Upper lobe of left lung (tissue), 6 donors: ENCODE results near the gene DCDC2C. TPM values are rescaled to one million over a fixed set of nuclear protein-coding genes. Genes with fewer than 3 reads are reported as not detected.
"Not testable (repeated sequence)": the region's sequence is repeated elsewhere in the genome, so short reads cannot be mapped to it uniquely, and the experiment has no call there.

Source experiments
- ATAC-seq, 2 donors: fragments of 200-7000 bp; cut with Tn5 transposase; one replicate each; pipeline ENCODE4 v1.9.1; 2022; ENCODE audit warnings: mild to moderate bottlenecking in 2 of 2, moderate library complexity in 2 of 2; ENCODE audit not compliant: low FRiP score in 2 of 2
- DNase-seq, 2 donors: peaks; one replicate each; pipeline ENCODE4 v3.0.0-alpha.2; 2019 to 2020
- H3K27ac ChIP-seq, 4 donors: fragments of 200-600 bp; sonication (generic); one replicate each; pipeline ENCODE4 v1.5.1; 2016 to 2019
- H3K27me3 ChIP-seq, 4 donors: fragments of 200-600 bp; sonication (generic); one replicate each; pipeline ENCODE4 v1.5.1; 2017 to 2019
- H3K36me3 ChIP-seq, 4 donors: fragments of 200-600 bp; sonication (generic); one replicate each; pipeline ENCODE4 v1.5.1; 2016 to 2019
- H3K4me1 ChIP-seq, 4 donors: fragments of 200-600 bp; sonication (generic); one replicate each; pipeline ENCODE4 v1.5.1; 2018 to 2019
- H3K4me3 ChIP-seq, 4 donors: fragments of 200-600 bp; sonication (generic); one replicate each; pipeline ENCODE4 v1.5.1; 2017 to 2019; ENCODE audit warnings: mild to moderate bottlenecking in 2 of 4, moderate library complexity in 1 of 4
- H3K9me3 ChIP-seq, 4 donors: fragments of 200-600 bp; sonication (generic); one replicate each; pipeline ENCODE4 v1.5.1; 2018 to 2019
- CTCF ChIP-seq, 6 experiments: fragments of 450-650 bp in 4 of 6; fragments of 200-600 bp in 2 of 6; sonication (generic) in 2 of 6; IDR thresholded peaks; one replicate each; pipeline ENCODE4 v1.5.1; 2016 to 2019; ENCODE audit warnings: antibody characterized with exemption in 6 of 6
- EP300 ChIP-seq, 4 donors: sonication (generic); formaldehyde crosslinking; IDR thresholded peaks; one replicate each; pipeline ENCODE4 v1.5.1; 2017; ENCODE audit warnings: antibody characterized with exemption in 4 of 4, control low read depth in 2 of 4
- POLR2A ChIP-seq, 4 donors: fragments of 450-650 bp; IDR thresholded peaks; one replicate each; pipeline ENCODE4 v1.5.1; 2016 to 2017; ENCODE audit warnings: antibody characterized with exemption in 4 of 4, mild to moderate bottlenecking in 2 of 4
- POLR2AphosphoS5 ChIP-seq, 2 donors: sonication (generic); formaldehyde crosslinking; IDR thresholded peaks; one replicate each; pipeline ENCODE4 v1.5.1; 2017; ENCODE audit warnings: antibody characterized with exemption in 2 of 2
- WGBS, 2 donors: methylation state at CpG; one replicate each; pipeline ENCODE4 v1.1.5; 2017 to 2018; 5-methylcytosine and 5-hydroxymethylcytosine counted together
- total RNA-seq, 6 donors: library from RNA; depleted of rRNA in 4 of 6; stranded (reverse); fragments of >200 nt in 4 of 6; gene quantifications; one replicate each; pipeline versions ENCODE4 v1.1.0 to v1.2.1, GENCODE V29; 2016 to 2021
- donor health status: DM: no; HTN: no; CAD: no; lungs with moderate emphysema.
- donor health status: DM: no; HTN: yes; CAD: no; lungs with severe emphysema.

The DCDC2C gene
- total RNA-seq, 6 donors from 2014 or later: not detected

DNA sequence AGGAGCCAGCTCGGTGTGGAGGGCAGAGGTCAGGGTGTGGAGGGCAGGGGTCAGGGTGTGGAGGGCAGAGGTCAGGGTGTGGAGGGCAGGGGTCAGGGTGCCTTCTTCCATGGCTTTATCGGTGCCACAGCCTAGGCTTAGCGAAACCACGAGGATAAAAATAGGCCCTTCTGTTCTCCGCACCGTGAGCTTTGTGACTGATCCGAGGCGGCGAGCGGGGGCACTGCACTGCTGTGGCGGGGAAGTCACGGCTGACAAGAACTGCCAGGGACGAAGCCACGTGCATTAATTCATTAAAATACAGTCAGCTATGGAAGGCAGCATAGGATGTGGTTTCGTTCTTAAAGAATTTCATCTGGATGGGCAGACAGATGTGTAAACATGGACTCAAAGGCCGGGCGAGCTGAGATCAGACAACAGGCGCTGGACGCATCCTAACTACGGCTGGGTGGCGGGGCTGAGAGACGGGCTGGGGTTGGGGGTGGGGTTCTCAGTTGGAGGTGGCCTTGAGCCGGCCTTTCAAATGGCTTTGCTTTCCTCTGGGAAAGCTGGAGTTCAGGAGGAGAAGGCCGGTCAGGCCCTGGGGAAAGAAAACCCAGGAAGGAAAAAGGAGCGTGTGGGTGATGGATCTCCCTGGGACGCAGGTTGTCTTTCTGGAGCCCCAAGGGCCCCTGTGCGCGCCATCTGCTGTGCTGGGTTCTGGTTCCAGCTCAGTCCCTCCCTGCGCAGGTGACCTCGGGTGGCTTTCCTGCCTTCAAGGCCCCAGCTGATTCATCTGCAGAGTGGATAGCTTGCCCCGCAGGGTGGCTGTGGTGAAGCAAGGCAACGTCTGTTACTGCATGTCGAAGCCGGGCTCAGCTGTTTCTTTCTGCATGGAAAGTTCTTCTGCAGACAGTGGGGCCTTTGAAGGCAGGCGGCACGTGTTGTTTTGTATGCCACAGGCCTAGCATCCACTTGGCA lies 46.3 kb upstream of the DCDC2C start:
- no peak for DNase-seq
- no peak overlapping the region for H3K4me3 ChIP-seq

GRCh38 chr2:3657881-3658280 lies 45.5 kb upstream of the DCDC2C start, which contains the start of gene ALLC:
TSS of gene ALLC (plus strand) at chr2:3658200. CDS start at chr2:3671158, 12,958 bp downstream.
- no peaks in the 10 kb centered on the region for H3K4me1 ChIP-seq
- 94 to 96% methylated on average over 3 to 7 of the region's 7 CpGs for WGBS, 2 donors
- DNase-seq (no peak), ATAC-seq (no peak)
- H3K4me3 ChIP-seq: no peak within 1 kb of the TSS
- H3K27me3 ChIP-seq: no peaks in the 10 kb centered on the region
- TF ChIP-seq POLR2AphosphoS5 (IDR thresholded peaks at IDR 0.05) (no peak), CTCF (IDR thresholded peaks at IDR 0.05) (no peak), EP300 (IDR thresholded peaks at IDR 0.05) (no peak), POLR2A (IDR thresholded peaks at IDR 0.05) (no peak)
- H3K36me3 ChIP-seq: no peaks in the 10 kb centered on the region
- no peak within 1 kb of the TSS for H3K27ac ChIP-seq
- H3K9me3 ChIP-seq: no peaks in the 10 kb centered on the region

More for the DNA sequence above, 46.3 kb upstream of the DCDC2C start:
- Histone ChIP-seq H3K27me3 (no peaks in the 10 kb centered on the region), H3K4me1 (peaks cover under 1 to 2% (median 2%) of the 10 kb centered on the region in 4 donors), H3K9me3 (no peaks in the 10 kb centered on the region), H3K36me3 (no peaks in the 10 kb centered on the region), H3K27ac (no peak overlapping the region)
- ATAC-seq: no peak
- TF ChIP-seq POLR2AphosphoS5 (IDR thresholded peaks at IDR 0.05): no peak
- no peak for TF ChIP-seq POLR2A (IDR thresholded peaks at IDR 0.05)
- 78 to 83% methylated on average over 31 to 35 of the region's 36 CpGs for WGBS, 2 donors

DNA sequence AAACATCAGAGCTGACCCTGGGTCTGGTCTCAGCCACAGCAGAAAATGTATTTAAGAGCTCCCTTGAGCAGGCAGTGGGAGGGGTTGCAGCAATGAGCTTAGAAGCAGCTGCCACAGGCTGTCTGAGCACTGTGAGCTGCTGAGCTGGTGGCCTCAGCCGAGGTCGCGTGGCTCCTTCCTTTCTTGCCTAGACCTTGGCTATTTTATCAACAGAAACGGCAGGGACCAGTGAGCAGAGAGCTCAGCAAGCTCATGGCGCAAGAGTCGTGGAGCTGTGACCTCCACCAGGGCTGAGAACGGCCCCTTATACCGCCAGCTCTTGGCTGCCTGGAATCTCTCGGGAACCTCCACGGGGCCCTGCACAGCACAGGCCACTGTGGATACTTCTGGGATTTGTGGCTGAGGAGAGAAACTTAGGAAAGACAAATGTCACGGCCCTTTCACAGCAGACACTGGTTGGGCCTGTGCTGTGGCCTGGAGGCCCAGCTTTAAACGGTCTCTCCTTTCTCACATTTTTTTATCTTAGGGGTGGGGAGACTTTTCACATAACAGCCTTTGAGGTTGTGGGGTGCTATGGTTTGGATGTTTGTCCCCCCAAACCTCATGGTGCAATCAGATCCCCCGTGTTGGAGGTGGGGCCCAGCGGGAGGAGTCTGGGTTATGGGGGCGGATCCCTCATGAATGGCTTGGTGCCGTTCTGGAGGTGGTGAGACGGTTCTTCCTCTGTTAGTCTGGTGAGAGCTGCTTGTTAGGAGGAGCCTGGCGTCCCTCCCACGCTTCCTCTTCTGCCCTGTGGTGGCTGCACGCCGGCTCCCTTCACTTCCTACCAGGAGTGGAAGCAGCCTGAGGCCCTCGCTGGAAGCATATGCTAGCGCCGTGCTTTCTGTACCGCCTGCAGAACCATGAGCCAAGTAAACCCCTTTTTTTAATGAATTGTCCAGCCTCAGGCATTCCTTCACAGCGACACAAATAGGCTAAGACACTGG lies 43.6 kb upstream of the DCDC2C start:
- Histone ChIP-seq H3K27ac (peak overlapping the region in 3 of 4 donors; percentile 28 to 48 (median 44)), H3K4me3 (no peak overlapping the region), H3K27me3 (no peaks in the 10 kb centered on the region), H3K4me1 (no peaks in the 10 kb centered on the region), H3K36me3 (no peaks in the 10 kb centered on the region), H3K9me3 (no peaks in the 10 kb centered on the region)
- no peak for ATAC-seq
- DNase-seq: peak in 1 of 2 donors; percentile 40
- 65 to 77% methylated on average over 13 to 26 of the region's 26 CpGs for WGBS, 2 donors
- TF ChIP-seq EP300 (IDR thresholded peaks at IDR 0.05) (no peak), POLR2AphosphoS5 (IDR thresholded peaks at IDR 0.05) (peak in 1 of 2 donors; percentile 50)

DNA sequence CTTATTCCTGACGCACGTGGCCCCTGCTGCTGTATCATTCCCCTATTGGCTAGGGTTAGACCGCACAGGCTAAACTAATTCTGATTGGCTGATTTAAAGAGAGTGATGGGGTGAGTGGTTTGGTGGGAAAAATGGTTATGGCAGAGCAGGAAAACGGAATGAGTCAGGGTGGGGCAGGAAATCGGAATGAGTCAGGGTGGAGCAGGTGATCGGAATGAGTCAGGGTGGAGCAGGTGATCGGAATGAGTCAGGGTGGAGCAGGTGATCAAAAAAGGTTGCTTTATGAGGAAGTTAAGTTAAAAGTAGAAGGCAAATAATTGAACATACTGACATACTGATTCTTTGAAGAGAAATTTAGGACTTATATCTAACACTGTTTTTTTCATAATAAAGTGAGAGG lies 42.7 kb upstream of the DCDC2C start:
- not testable (repeated sequence) for H3K27ac ChIP-seq, DNase-seq, H3K36me3 ChIP-seq, H3K4me1 ChIP-seq, ATAC-seq, H3K4me3 ChIP-seq, H3K27me3 ChIP-seq, H3K9me3 ChIP-seq
- 78 to 89% methylated on average over 7 of the region's 7 CpGs for WGBS, 2 donors

- H3K4me1 ChIP-seq: no peaks in the 10 kb centered on the region
- no peaks in the 10 kb centered on the region for H3K27me3 ChIP-seq
- H3K27ac ChIP-seq: no peak overlapping the region
- no peak for ATAC-seq
- no peaks in the 10 kb centered on the region for H3K36me3 ChIP-seq
- no peak overlapping the region for H3K4me3 ChIP-seq
- no peak for DNase-seq
- no peaks in the 10 kb centered on the region for H3K9me3 ChIP-seq
- no peak for TF ChIP-seq EP300 (IDR thresholded peaks at IDR 0.05)
- TF ChIP-seq POLR2A (IDR thresholded peaks at IDR 0.05): no peak
- TF ChIP-seq CTCF (IDR thresholded peaks at IDR 0.05): no peak
- no peak for TF ChIP-seq POLR2AphosphoS5 (IDR thresholded peaks at IDR 0.05)
- WGBS, 2 donors: 93 to 100% methylated on average over 3 of the region's 3 CpGs
These were observed 42.2 kb upstream of the DCDC2C start for GRCh38 chr2:3661149-3661660.

DNA sequence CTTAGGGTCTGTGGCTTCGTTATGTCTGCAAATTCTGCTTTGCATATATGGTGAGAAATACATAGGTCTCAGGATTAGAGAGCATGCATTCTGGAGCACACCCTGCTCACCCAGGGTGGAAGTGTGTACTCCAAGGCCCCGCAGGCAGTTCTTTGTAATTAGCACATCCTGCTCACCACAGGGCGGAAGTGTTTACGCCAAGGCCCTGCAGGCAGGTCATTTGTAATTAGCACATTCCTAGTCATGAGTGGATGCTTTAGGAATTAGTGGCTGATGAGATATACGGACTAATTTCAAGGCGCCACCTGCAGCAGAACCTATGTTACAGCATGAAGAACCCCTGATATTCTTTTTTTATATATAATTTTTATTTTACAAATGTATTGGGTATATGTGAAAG lies 41.1 kb upstream of the DCDC2C start:
- WGBS, 2 donors: 65 to 73% methylated on average over 6 of the region's 6 CpGs
- DNase-seq (no peak), ATAC-seq (no peak)
- Histone ChIP-seq H3K36me3 (no peaks in the 10 kb centered on the region), H3K27ac (no peak overlapping the region), H3K4me1 (no peaks in the 10 kb centered on the region), H3K9me3 (no peaks in the 10 kb centered on the region), H3K27me3 (no peaks in the 10 kb centered on the region), H3K4me3 (no peak overlapping the region)
- no peak for TF ChIP-seq CTCF (IDR thresholded peaks at IDR 0.05)
- TF ChIP-seq EP300 (IDR thresholded peaks at IDR 0.05): no peak
- TF ChIP-seq POLR2AphosphoS5 (IDR thresholded peaks at IDR 0.05): no peak
- TF ChIP-seq POLR2A (IDR thresholded peaks at IDR 0.05): no peak
